B cell (primary cell): ENCODE results near the gene BEST2. TPM values are rescaled to one million over a fixed set of nuclear protein-coding genes. Genes with fewer than 3 reads are reported as not detected.
A peak's percentile ranks its signal among the peaks of the same experiment; 100 is the strongest.

Source experiments
- ATAC-seq: fragments of 200-7000 bp; cut with Tn5 transposase; one replicate; pipeline ENCODE4 v1.10.0; 2021; ENCODE audit warnings: low read depth, mild to moderate bottlenecking, moderate number of reproducible peaks, moderate library complexity
- CTCF ChIA-PET: fragments of 350-600 bp; sonication (Branson Sonifier 250); formaldehyde crosslinking; loops from one replicate; lab custom pipeline; 2021; ENCODE audit warnings: antibody characterized with exemption, inconsistent platforms; lab: Charles Lee
- POLR2A ChIA-PET: fragments of 350-600 bp; sonication (Branson Sonifier 250); formaldehyde crosslinking; loops from one replicate; lab custom pipeline; 2021; ENCODE audit warnings: antibody characterized with exemption; lab: Charles Lee
- DNase-seq: peaks from one replicate; pipeline ENCODE4 v3.0.0; 2013
- H2AFZ ChIP-seq: 2 replicates; pipeline ENCODE4 v1.6.1; 2012; ENCODE audit warnings: mild to moderate bottlenecking, low read depth, low read length; ENCODE audit not compliant: insufficient read depth, poor library complexity, severe bottlenecking
- H3K27ac ChIP-seq, 2 donors: 1 replicate in 1 of 2; 2 replicates in 1 of 2; pipeline ENCODE4 v1.5.1; 2012 to 2013; ENCODE audit warnings: low read length in 2 of 2, mild to moderate bottlenecking in 2 of 2, moderate library complexity in 1 of 2
- H3K27me3 ChIP-seq, 4 experiments: fragments of 200-600 bp in 1 of 4; sonication (generic) in 1 of 4; replicated peaks in 1 of 4; 1 replicate in 2 of 4; 2 replicates in 2 of 4; pipeline versions ENCODE4 v1.6.1 to v1.7.0; 2013 to 2016; ENCODE audit warnings: low read length in 3 of 4, mild to moderate bottlenecking in 2 of 4, mixed read lengths in 1 of 4, moderate library complexity in 1 of 4; ENCODE audit not compliant: insufficient read depth in 4 of 4, control insufficient read depth in 3 of 4; ENCODE audit errors: control extremely low read depth in 1 of 4
- H3K36me3 ChIP-seq, 2 experiments: replicated peaks in 1 of 2; 1 replicate in 1 of 2; 2 replicates in 1 of 2; pipeline versions ENCODE4 v1.6.1 to v1.7.1; 2013; ENCODE audit warnings: low read length in 1 of 2; ENCODE audit not compliant: insufficient read depth in 2 of 2, control insufficient read depth in 1 of 2; ENCODE audit errors: control extremely low read depth in 1 of 2, extremely low read depth in 1 of 2
- H3K4me1 ChIP-seq, 2 donors: fragments of 200-600 bp in 1 of 2; sonication (generic) in 1 of 2; 1 replicate in 1 of 2; 2 replicates in 1 of 2; pipeline versions ENCODE4 v1.5.1 to v1.6.1; 2013 to 2017; ENCODE audit warnings: low read length in 2 of 2; ENCODE audit not compliant: control insufficient read depth in 2 of 2, insufficient read depth in 2 of 2
- H3K4me2 ChIP-seq: replicated peaks from 2 replicates; pipeline ENCODE3; 2012; ENCODE audit warnings: mild to moderate bottlenecking, low read depth, low read length; ENCODE audit not compliant: poor library complexity, severe bottlenecking
- H3K4me3 ChIP-seq, 5 experiments: fragments of 200-600 bp in 1 of 5; sonication (generic) in 1 of 5; 1 replicate in 3 of 5; 2 replicates in 2 of 5; pipeline versions ENCODE4 v1.5.1 to v1.7.0; 2011 to 2016; ENCODE audit warnings: low read length in 4 of 5, mild to moderate bottlenecking in 4 of 5, low read depth in 2 of 5, control low read depth in 1 of 5, moderate library complexity in 1 of 5; ENCODE audit not compliant: insufficient read depth in 1 of 5; ENCODE audit errors: control extremely low read depth in 1 of 5, extremely low read depth in 1 of 5
- H3K79me2 ChIP-seq: fragments of 200-600 bp; sonication (generic); one replicate; pipeline ENCODE4 v1.6.0; 2016; ENCODE audit warnings: low read length; ENCODE audit not compliant: control insufficient read depth, insufficient read depth
- H3K9ac ChIP-seq: fragments of 200-600 bp; sonication (generic); 2 replicates; pipeline ENCODE4 v1.6.1; 2017; ENCODE audit warnings: mild to moderate bottlenecking, low read length, moderate library complexity
- H3K9me3 ChIP-seq, 3 donors: one replicate each; pipeline versions ENCODE4 v1.6.1 to v1.7.1; 2013; ENCODE audit warnings: low read length in 2 of 3; ENCODE audit not compliant: control insufficient read depth in 2 of 3, insufficient read depth in 1 of 3; ENCODE audit errors: control extremely low read depth in 1 of 3
- H4K20me1 ChIP-seq: 2 replicates; pipeline ENCODE4 v1.6.0; 2012; ENCODE audit warnings: mild to moderate bottlenecking, low read length; ENCODE audit not compliant: insufficient read depth, control insufficient read depth, poor library complexity, severe bottlenecking
- H3K27ac Mint-ChIP-seq: one replicate; pipeline ENCODE4 v1.8.0; 2021; ENCODE audit warnings: mixed read lengths
- H3K27me3 Mint-ChIP-seq: one replicate; pipeline ENCODE4 v1.8.0; 2021; ENCODE audit warnings: mixed read lengths
- H3K4me1 Mint-ChIP-seq: one replicate; pipeline ENCODE4 v1.8.0; 2021; ENCODE audit warnings: mixed read lengths
- H3K4me3 Mint-ChIP-seq: one replicate; pipeline ENCODE4 v1.8.0; 2021; ENCODE audit warnings: mixed read lengths
- H3K9me3 Mint-ChIP-seq: one replicate; pipeline ENCODE4 v1.8.0; 2022; ENCODE audit warnings: mixed read lengths; ENCODE audit not compliant: insufficient read depth
- EZH2 ChIP-seq: IDR thresholded peaks from 2 replicates; pipeline ENCODE4 v1.6.1; 2012; ENCODE audit warnings: borderline replicate concordance, low read depth, mild to moderate bottlenecking, moderate library complexity, low read length; ENCODE audit not compliant: insufficient read depth, poor library complexity, severe bottlenecking
- WGBS: methylation state at CpG from one replicate; pipeline ENCODE4 v1.1.5; 2013; ENCODE audit warnings: missing lambda C conversion rate; ENCODE audit not compliant: insufficient coverage; 5-methylcytosine and 5-hydroxymethylcytosine counted together
- intact Hi-C: fragments of 100-400 bp; cut with micrococcal nuclease; formaldehyde crosslinking; loops from one replicate; pipeline ENCODE4 v1.10.0; 2022
- polyA plus RNA-seq: library from polyadenylated mRNA; depleted of rRNA; stranded (reverse); fragments of >200 nt; gene quantifications from 2 replicates; pipeline ENCODE4 v1.2.3, GENCODE V29; 2012
- total RNA-seq, 2 donors: library from RNA; stranded (reverse); fragments of 120-200 nt in 1 of 2; gene quantifications; 1 replicate in 1 of 2; 2 replicates in 1 of 2; pipeline versions ENCODE4 v1.2.3 to v1.2.4, GENCODE V29; 2013 to 2022
- TF ChIP-seq, protein P1 (sequence below): fragments of 200-600 bp; IDR thresholded peaks from one replicate; pipeline ENCODE4 v1.8.0; 2022; ENCODE audit warnings: antibody characterized with exemption, mild to moderate bottlenecking

Gene BEST2
- total and polyA plus RNA-seq, 2 donors (not counting 1 experiment from before 2014, with no cell fraction given), result 0.07 TPM; not detected in 1

DNA sequence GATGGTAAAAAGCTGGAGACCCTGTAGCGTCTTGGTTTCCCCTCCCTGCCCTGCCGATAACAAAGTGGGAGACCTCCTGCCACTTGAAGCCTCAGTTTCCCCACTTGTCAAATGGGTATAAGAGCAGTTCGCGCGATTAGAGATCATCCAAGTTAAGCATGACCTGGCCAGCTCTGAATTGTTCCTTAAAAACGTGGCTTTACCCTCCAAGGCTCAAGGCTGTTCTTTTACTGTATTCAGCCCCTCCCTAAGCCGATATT is 28.3 kb upstream of the BEST2 start:
- H2AFZ ChIP-seq, result peak overlapping the region; percentile 83
- Mint-ChIP-seq H3K9me3 (no peaks in the 10 kb centered on the region), H3K4me1 (peaks cover 40% of the 10 kb centered on the region), H3K27ac (peak overlapping the region; percentile 97), H3K27me3 (no peaks in the 10 kb centered on the region), H3K4me3 (peak overlapping the region; percentile 95)
- ChIA-PET CTCF (interaction anchor here (1.4 to 3.5 kb wide), 9 partner anchors 10 to 167 kb away, joined by 3 to 26 read pairs (median 6); partner anchors contain the start of genes DHPS, GCDH, GET3 and JUNB), POLR2A (interaction anchor here (0.5 to 3.6 kb wide), 8 partner anchors 10 to 110 kb away, joined by 3 to 30 read pairs (median 8); partner anchors contain the start of genes DHPS, FBXW9, GET3 and JUNB)
- intact Hi-C loops, result loop anchor here (1.0 to 5.0 kb wide), 5 partner anchors 11 to 84 kb away; partner anchors contain the start of genes FBXW9, HOOK2, MAN2B1 and RNASEH2A
- peak overlapping the region; percentile 95 for H3K4me2 ChIP-seq
- no peak for TF ChIP-seq EZH2
- TF ChIP-seq, protein P1, sequence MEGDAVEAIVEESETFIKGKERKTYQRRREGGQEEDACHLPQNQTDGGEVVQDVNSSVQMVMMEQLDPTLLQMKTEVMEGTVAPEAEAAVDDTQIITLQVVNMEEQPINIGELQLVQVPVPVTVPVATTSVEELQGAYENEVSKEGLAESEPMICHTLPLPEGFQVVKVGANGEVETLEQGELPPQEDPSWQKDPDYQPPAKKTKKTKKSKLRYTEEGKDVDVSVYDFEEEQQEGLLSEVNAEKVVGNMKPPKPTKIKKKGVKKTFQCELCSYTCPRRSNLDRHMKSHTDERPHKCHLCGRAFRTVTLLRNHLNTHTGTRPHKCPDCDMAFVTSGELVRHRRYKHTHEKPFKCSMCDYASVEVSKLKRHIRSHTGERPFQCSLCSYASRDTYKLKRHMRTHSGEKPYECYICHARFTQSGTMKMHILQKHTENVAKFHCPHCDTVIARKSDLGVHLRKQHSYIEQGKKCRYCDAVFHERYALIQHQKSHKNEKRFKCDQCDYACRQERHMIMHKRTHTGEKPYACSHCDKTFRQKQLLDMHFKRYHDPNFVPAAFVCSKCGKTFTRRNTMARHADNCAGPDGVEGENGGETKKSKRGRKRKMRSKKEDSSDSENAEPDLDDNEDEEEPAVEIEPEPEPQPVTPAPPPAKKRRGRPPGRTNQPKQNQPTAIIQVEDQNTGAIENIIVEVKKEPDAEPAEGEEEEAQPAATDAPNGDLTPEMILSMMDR, result no peak
- H3K4me1 ChIP-seq, result peaks cover 29 to 45% of the 10 kb centered on the region in 2 donors
- H3K27ac ChIP-seq, result peak overlapping the region; percentile 14 to 69
- peaks cover 11% of the 10 kb centered on the region for H4K20me1 ChIP-seq
- peak; percentile 39 for DNase-seq
- ATAC-seq, result no peak
- H3K27me3 ChIP-seq, result no peaks in the 10 kb centered on the region
- WGBS, result 1% methylated on average over 7 of the region's 7 CpGs
- peaks cover 83% of the 10 kb centered on the region for H3K79me2 ChIP-seq
- H3K9ac ChIP-seq, result peak overlapping the region; percentile 85
- H3K36me3 ChIP-seq, result peaks cover 0 to 12% of the 10 kb centered on the region in 2 experiments
- H3K9me3 ChIP-seq, result no peaks in the 10 kb centered on the region
- H3K4me3 ChIP-seq, result peak overlapping the region; percentile 60 to 83 (median 77)
